Left forelimb (tissue), 1 donor: ENCODE measurements around the gene GIGYF2.
"Not testable (repeated sequence)": the region's sequence is repeated elsewhere in the genome, so short reads cannot be mapped to it uniquely, and the experiment has no call there.

Source experiments
- DNase-seq: peaks from one replicate; pipeline ENCODE4 v3.0.0-alpha.2; 2018; ENCODE audit warnings: low spot score

GIGYF2 gene, protein sequence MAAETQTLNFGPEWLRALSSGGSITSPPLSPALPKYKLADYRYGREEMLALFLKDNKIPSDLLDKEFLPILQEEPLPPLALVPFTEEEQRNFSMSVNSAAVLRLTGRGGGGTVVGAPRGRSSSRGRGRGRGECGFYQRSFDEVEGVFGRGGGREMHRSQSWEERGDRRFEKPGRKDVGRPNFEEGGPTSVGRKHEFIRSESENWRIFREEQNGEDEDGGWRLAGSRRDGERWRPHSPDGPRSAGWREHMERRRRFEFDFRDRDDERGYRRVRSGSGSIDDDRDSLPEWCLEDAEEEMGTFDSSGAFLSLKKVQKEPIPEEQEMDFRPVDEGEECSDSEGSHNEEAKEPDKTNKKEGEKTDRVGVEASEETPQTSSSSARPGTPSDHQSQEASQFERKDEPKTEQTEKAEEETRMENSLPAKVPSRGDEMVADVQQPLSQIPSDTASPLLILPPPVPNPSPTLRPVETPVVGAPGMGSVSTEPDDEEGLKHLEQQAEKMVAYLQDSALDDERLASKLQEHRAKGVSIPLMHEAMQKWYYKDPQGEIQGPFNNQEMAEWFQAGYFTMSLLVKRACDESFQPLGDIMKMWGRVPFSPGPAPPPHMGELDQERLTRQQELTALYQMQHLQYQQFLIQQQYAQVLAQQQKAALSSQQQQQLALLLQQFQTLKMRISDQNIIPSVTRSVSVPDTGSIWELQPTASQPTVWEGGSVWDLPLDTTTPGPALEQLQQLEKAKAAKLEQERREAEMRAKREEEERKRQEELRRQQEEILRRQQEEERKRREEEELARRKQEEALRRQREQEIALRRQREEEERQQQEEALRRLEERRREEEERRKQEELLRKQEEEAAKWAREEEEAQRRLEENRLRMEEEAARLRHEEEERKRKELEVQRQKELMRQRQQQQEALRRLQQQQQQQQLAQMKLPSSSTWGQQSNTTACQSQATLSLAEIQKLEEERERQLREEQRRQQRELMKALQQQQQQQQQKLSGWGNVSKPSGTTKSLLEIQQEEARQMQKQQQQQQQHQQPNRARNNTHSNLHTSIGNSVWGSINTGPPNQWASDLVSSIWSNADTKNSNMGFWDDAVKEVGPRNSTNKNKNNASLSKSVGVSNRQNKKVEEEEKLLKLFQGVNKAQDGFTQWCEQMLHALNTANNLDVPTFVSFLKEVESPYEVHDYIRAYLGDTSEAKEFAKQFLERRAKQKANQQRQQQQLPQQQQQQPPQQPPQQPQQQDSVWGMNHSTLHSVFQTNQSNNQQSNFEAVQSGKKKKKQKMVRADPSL (N-terminal part only)

DNA sequence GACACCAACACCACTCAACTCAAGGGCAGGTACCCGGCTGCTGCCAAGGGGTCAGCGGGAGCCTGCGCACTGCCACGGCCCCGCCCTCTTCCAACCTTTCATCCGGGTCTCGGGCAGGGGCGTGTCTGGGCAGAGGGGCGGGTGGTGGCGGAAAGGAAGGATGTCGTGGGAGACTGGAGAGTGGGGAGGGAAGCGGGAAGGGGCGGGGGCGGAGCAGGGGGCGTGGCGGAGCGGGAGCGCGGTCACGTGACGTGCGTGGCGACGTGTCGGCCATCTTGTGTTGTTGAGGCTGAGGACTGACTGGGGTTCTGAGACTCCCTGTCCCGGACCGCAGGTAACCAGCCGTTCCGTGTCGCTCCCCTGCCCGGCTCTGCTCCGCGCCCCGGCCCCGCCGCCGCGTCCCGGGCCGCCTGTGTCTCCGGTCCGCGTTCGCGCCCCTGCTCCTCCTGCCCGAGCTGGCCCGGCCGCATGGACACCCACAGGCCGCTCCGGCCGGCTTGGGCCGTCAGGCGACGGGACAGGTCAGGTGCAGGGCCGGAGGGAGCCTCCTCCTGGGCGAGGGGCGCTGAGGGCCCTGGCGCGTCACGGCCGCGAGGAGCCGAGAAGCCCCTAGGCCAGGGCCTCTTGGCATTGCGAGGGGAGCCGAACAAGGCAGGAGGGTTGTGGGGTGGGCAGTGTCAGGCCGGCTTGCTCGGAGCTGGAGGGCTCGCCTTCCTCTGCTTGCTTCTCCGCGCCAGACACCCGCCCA lies at the start of gene GIGYF2:
Gene GIGYF2 (plus strand): TSS at position 273 of the 748 bp plus-strand sequence. CDS start 37,867 bp downstream, outside the sequence.
- DNase-seq = peak; percentile 99

GRCh38 chr2:232649033-232649432 lies 48.1 kb upstream of the GIGYF2 start:
- DNase-seq = no peak

DNA sequence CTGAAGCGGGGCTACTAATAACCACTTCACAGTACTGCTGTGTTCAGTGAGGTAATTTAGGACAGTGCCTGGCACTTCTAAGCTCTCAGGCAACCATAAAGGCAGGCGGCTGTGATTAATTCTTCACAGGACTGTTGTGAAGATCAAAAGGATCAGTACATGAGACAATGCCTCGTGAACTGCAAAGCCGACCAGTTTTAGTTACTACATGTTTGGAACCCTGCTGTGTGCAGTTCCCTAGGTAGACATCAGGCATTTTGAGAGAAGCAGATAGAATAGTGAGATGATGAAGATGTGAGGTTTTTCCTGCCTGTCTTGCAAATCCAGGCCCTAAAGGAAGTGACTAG lies 44.7 kb upstream of the GIGYF2 start:
- DNase-seq = no peak

DNA sequence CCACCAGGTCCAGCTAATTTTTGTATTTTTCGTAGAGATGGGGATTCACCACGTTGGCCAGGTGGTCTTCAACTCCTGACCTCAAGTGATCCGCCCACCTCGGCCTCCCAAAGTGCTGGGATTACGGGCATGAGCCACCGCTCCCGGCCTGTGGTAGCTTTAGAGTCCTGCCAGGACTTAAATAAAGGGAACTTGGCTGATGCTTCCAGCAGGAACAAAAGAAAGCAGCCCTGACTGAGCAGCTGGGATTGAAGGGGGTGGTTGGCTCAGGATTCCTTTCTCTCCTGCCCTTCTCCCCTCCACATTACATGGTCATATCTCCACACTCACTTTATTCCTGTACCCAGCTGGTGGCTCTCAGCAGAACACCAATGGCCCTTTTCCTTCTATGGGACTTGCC lies 43.7 kb upstream of the GIGYF2 start:
- DNase-seq = no peak

GRCh38 chr2:232655392-232655791 lies 41.7 kb upstream of the GIGYF2 start:
- no peak for DNase-seq

GRCh38 chr2:232658217-232658785 lies 38.8 kb upstream of the GIGYF2 start:
- DNase-seq = no peak

DNA sequence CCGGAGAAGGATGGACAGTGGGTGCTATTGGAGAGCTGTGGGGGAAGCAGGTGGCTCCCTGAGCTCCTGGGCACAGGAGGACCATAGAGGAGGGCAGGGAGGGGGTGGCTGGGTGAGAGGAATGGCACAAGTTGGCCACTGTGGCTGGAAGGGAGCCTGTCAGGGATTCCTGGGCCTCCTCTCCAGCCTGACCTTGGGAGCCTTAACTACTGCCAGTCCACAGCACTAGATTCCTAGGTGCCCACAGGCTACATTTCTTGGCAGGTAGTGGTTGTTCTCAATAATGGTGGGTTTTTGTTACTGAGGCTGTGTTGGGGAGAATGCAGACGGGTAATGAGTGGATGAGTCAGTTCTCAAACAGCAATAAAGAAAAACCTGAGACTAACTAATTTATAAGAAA lies 37.8 kb upstream of the GIGYF2 start:
- DNase-seq = no peak

DNA sequence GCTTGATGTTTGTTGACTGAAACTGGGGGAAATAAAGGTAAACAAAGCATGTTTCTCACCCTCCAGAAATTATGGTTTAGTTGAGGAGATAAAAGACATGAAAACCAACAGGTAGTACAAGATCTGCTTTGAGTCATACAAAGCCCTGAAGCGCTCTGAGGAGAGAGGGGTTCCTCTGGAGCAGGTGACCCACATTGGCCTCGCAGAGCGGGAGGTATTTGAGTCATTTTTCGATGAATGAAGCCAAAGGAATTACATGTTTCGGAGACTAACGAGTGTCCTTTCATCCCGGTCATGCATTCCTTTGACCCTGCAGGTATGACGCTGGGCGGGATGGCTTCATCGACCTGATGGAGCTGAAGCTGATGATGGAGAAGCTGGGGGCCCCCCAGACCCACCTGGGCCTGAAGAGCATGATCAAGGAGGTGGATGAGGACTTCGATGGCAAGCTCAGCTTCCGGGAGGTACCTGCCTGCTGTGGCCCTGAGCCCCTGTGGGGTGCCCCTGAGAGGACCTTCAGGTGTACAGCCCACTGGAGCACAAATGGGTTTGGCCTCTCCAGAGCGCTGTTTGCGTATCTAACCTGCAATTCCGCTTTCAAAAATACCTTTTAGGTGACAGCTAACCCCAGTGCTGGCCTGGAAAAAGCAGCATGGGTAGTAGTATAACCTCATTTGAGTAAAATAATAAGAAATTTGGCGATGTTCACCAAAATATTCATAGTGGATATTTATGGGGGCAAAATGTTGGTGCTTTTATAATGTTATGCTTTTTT lies 34.5 kb upstream of the GIGYF2 start:
- no peak for DNase-seq

GRCh38 chr2:232666051-232666805 lies 30.9 kb upstream of the GIGYF2 start:
- DNase-seq = no peak

DNA sequence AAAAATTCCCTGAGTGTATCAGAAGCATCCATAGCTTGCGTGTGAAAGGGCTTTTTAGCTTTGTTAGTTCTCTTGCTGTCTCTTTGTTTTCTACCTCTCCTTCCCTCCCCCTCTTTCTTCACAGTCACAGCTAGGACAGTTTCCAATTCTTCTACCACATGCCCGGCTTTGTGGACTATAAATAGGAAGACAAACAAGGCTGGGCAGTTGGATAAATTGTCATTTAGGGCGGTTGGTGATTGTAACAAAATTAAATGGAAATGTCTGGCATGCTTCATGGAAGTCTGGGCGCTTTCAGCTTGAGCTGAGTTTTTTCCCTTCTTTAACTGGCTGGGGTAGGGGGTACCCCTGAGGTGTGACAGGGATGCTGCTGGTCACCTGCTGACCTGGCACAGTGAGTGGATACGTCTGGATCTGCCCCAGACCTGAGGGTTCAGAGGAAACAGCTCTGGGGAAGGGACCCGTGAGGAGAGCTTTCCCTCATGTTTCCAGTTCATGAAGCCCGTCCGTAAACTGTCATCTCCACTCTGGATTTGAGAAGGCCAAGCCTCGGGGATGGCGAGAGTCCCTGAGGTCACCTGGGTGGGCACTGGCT lies 29.0 kb upstream of the GIGYF2 start:
- no peak for DNase-seq

DNA sequence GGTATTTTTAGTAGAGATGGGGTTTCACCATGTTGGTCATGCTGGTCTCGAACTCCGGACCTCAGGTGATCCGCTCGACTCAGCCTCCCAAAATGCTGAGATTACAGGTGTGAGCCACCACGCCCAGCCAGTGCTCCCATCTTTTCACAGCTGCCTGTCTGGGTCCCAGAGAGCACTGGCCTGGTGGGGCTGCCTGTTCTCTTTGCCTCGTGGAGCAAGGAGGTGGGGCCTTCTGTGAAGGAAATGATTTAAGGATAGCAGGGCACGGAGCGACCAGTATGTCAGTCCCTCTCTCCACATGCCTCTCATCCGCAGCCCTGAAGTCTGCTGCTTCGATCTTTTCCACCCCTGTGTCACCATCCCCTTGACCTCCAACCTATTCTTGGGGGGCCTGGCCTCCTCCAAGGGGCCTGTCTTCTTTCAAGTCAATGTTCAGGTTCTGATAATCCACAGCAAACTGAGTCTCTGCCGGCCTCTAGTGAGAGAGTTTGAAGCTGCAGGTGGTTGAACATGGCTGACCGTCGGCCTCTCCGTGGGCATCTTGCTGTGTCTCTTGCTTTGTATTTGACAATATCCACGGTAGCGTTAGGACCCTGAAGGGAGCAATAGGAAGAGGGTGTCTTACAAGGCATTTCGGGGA lies 28.2 kb upstream of the GIGYF2 start:
- no peak for DNase-seq

DNA sequence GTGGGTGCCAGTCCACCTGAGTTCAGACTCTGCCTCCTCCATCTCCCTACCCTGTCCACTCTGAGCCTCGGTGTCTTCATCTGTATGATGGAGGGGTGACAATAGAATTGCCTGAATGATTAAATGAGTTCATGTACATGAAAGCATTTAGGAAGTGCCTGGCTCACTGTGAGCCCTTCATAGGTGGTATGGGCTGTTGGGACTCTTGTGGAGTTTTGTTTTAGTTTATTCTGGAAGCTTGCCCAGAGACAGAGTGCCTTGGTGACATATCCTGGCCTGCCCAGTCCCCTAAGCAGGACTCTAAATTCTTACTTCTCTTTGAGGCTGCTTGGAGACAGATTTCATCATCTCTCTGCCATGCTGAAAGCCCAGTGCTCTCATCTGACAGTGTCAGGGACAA lies 24.5 kb upstream of the GIGYF2 start:
- DNase-seq = no peak

GRCh38 chr2:232674491-232674890 lies 22.6 kb upstream of the GIGYF2 start:
- DNase-seq = no peak

DNA sequence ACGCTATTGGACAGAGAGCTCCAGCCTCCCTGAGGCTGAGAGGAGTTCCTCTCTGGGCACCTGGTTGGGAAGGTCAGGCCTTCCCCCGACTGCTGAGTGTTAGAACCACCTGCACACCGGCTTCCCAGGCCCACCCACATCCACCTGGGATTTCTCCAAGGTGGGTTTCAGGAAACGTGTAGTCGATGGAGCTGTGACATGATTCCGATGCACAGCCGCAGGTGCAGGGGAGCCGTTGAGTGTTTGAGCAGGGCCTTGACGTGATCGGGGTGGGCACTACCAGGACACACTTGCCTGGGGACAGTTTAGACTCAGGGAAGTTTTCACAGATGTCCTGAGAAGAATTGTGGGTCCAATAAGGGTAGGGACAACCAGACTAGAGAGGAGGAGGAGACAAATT lies 21.8 kb upstream of the GIGYF2 start:
- no peak for DNase-seq

DNA sequence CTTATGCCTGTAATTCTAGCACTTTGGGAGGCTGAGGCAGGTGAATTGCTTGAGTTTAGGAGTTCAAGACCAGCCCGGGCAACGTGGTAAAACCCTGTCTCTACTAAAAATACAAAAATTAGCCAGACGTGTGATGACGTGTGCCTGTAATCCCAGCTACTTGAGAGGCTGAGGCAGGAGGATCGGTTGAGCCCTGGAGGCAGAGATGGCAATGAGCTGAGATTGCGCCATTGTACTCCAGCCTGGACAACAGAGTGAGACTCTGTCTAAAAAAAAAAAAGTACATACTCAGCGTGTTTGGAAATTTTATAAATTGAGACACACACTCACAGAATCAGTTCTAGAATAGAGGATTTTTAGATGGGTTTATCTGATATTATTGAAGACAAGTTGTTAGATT lies 17.1 kb upstream of the GIGYF2 start:
- DNase-seq = no peak

DNA sequence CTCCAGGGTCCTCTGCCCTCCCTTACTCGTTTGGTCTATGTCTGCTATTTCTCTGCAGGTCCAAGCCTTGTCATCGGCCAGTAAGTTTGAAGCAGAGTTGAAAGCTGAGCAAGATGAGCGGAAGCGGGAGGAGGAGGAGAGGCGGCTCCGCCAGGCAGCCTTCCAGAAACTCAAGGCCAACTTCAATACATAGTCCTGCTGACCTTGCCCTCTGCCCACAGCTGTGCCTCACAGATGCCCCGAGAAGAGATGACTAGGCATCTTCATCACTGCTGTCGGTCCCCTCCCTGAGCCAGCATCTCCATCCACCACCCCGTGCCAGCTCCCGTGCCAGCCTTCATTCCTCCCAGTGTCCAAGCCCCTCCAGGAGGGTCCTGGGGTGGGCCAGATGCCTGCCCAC lies 15.6 kb upstream of the GIGYF2 start:
- DNase-seq = no peak

DNA sequence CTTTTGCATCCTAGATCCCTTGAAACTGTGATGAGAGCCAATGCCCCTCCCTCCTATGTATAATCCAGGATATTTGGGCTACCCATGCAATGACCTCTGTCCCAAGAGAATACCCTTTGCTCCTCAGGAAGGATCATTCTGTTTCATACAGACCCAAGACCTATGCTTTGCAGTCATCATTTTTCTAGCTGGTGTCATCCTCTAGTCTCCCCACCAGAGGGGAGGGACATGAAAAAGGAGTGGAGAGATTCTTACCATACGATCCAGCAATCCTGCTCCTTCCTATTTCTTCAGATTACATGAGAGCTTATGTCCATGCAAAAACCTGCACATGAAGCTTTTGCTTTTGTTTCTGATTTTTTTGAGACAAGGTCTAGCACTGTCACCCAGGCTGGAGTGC lies 13.8 kb upstream of the GIGYF2 start:
- DNase-seq = no peak

DNA sequence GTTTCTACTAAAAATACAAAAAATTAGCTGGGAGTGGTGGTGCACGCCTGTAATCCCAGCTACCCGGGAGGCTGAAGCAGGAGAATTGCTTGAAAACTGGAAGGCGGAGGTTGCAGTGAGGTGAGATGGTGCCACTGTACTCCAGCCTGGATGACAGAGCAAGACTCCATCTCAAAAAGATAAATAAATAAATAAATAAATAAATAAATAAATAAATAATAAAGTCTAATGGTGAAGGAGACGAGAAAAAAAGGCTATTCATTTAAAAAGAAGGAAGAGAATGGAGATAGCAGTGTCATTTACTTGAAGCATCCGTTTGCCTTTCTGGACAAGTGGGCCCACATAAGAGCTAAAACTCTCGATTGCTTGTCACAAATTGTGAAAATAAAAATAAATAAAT lies 11.7 kb upstream of the GIGYF2 start:
- not testable (repeated sequence) for DNase-seq
